Mammary epithelial cell (primary cell): Measurements from ENCODE around the gene MED25.

ENCODE experiments used
- EZH2 ChIP-seq: IDR thresholded peaks from 2 replicates; pipeline ENCODE4 v1.6.1; 2012; ENCODE audit warnings: low read length, inconsistent platforms, borderline replicate concordance
- TF ChIP-seq, protein P1 (sequence below), 2 donors: IDR thresholded peaks in 1 of 2; conservative IDR thresholded peaks in 1 of 2; 2 replicates each; pipeline ENCODE4 v1.5.1; 2011 to 2012; ENCODE audit warnings: inconsistent platforms in 2 of 2, low read length in 2 of 2, mild to moderate bottlenecking in 2 of 2, control low read depth in 1 of 2, low read depth in 1 of 2; ENCODE audit not compliant: insufficient read depth in 1 of 2; ENCODE audit errors: extremely low read depth in 1 of 2

GRCh38 chr19:49847731-49848696 lies 29.9 kb downstream of the MED25 start:
- TF ChIP-seq, protein P1, sequence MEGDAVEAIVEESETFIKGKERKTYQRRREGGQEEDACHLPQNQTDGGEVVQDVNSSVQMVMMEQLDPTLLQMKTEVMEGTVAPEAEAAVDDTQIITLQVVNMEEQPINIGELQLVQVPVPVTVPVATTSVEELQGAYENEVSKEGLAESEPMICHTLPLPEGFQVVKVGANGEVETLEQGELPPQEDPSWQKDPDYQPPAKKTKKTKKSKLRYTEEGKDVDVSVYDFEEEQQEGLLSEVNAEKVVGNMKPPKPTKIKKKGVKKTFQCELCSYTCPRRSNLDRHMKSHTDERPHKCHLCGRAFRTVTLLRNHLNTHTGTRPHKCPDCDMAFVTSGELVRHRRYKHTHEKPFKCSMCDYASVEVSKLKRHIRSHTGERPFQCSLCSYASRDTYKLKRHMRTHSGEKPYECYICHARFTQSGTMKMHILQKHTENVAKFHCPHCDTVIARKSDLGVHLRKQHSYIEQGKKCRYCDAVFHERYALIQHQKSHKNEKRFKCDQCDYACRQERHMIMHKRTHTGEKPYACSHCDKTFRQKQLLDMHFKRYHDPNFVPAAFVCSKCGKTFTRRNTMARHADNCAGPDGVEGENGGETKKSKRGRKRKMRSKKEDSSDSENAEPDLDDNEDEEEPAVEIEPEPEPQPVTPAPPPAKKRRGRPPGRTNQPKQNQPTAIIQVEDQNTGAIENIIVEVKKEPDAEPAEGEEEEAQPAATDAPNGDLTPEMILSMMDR (conservative IDR thresholded peaks at IDR 0.05 in 1 of 2, IDR thresholded peaks at IDR 0.05 in 1 of 2; ENCODE audit: extremely low read depth in 1 of 2, insufficient read depth in 1 of 2, low read depth in 1 of 2, low read length in 2 of 2): no peak
- TF ChIP-seq EZH2: no peak
